Activated CD8-positive, alpha-beta T cell treated with anti-CD3 and anti-CD28 coated beads for 36 hours (primary cell): ENCODE measurements around the gene FRMD4A. TPM values are rescaled to one million over a fixed set of nuclear protein-coding genes. Genes with fewer than 3 reads are reported as not detected.
"Not testable (repeated sequence)": the region's sequence is repeated elsewhere in the genome, so short reads cannot be mapped to it uniquely, and the experiment has no call there.

Experiments used
- ATAC-seq: fragments of 200-7000 bp; cut with Tn5 transposase; one replicate; pipeline ENCODE4 v1.10.0; 2021; ENCODE audit warnings: mild to moderate bottlenecking, moderate library complexity
- CTCF ChIA-PET: fragments of 350-600 bp; sonication (Branson Sonifier 250); formaldehyde crosslinking; loops from one replicate; lab custom pipeline; 2021; ENCODE audit warnings: antibody characterized with exemption; lab: Charles Lee
- POLR2A ChIA-PET: fragments of 350-600 bp; sonication (Branson Sonifier 250); formaldehyde crosslinking; loops from one replicate; lab custom pipeline; 2021; ENCODE audit warnings: antibody characterized with exemption; lab: Charles Lee
- DNase-seq: peaks from one replicate; pipeline ENCODE4 v3.0.0-alpha.2; 2020
- H3K27ac Mint-ChIP-seq: one replicate; pipeline ENCODE4 v1.8.0; 2021; ENCODE audit warnings: mild to moderate bottlenecking, mixed read lengths
- H3K27me3 Mint-ChIP-seq: one replicate; pipeline ENCODE4 v1.8.0; 2021; ENCODE audit warnings: mixed read lengths
- H3K36me3 Mint-ChIP-seq: one replicate; pipeline ENCODE4 v1.8.0; 2021; ENCODE audit warnings: low read depth, mixed read lengths
- H3K4me1 Mint-ChIP-seq: one replicate; pipeline ENCODE4 v1.8.0; 2021; ENCODE audit warnings: low read depth, mixed read lengths
- H3K4me3 Mint-ChIP-seq: one replicate; pipeline ENCODE4 v1.8.0; 2021; ENCODE audit warnings: mild to moderate bottlenecking, moderate library complexity, mixed read lengths
- H3K9me3 Mint-ChIP-seq: one replicate; pipeline ENCODE4 v1.8.0; 2021; ENCODE audit warnings: mixed read lengths
- CTCF ChIP-seq: fragments of 200-600 bp; IDR thresholded peaks from one replicate; pipeline ENCODE4 v1.8.0; 2022; ENCODE audit warnings: antibody characterized with exemption, mild to moderate bottlenecking
- intact Hi-C: fragments of 100-400 bp; cut with micrococcal nuclease; formaldehyde crosslinking; loops from one replicate; pipeline ENCODE4 v1.10.0; 2022
- total RNA-seq, 2 experiments: library from RNA; stranded (reverse); gene quantifications; one replicate each; pipeline ENCODE4 v1.2.3, GENCODE V29; 2021

The FRMD4A gene
- total RNA-seq, 2 experiments from 2014 or later, result 2.1 to 2.8 TPM

- no peak for TF ChIP-seq CTCF
- Mint-ChIP-seq H3K36me3 (no peaks in the 10 kb centered on the region), H3K27ac (no peak overlapping the region), H3K4me3 (no peak overlapping the region), H3K4me1 (peaks cover 26% of the 10 kb centered on the region), H3K27me3 (peaks cover 1% of the 10 kb centered on the region), H3K9me3 (peaks cover 4% of the 10 kb centered on the region)
- ChIA-PET POLR2A (no interaction called here), CTCF (interaction anchor here (1.0 to 1.4 kb wide), 2 partner anchors 57 to 61 kb away, joined by 3 read pairs; no protein-coding TSS in a partner anchor)
- no peak for DNase-seq
- no peak for ATAC-seq
- intact Hi-C loops, result no loop called here
These were observed 614.3 kb downstream of the FRMD4A start for GRCh38 chr10:13716081-13717071.

- H3K27me3 Mint-ChIP-seq, H3K27ac Mint-ChIP-seq, DNase-seq, H3K36me3 Mint-ChIP-seq, H3K4me3 Mint-ChIP-seq, H3K9me3 Mint-ChIP-seq, intact Hi-C loops, POLR2A ChIA-PET, ATAC-seq: not testable (repeated sequence)
- peaks cover 26% of the 10 kb centered on the region for H3K4me1 Mint-ChIP-seq
- CTCF ChIA-PET, result interaction anchor here (1.4 kb wide), 1 partner anchor 56 kb away, joined by 3 read pairs; no protein-coding TSS in a partner anchor
These were observed 615.1 kb downstream of the FRMD4A start for GRCh38 chr10:13715596-13715995.

GRCh38 chr10:13715100-13715499, 615.6 kb downstream of the FRMD4A start:
- Mint-ChIP-seq H3K36me3 (no peaks in the 10 kb centered on the region), H3K27ac (no peak overlapping the region), H3K4me3 (no peak overlapping the region), H3K9me3 (no peaks in the 10 kb centered on the region), H3K27me3 (no peaks in the 10 kb centered on the region), H3K4me1 (peaks cover 26% of the 10 kb centered on the region)
- no peak for TF ChIP-seq CTCF
- ChIA-PET POLR2A (no interaction called here), CTCF (no interaction called here)
- no peak for DNase-seq
- no peak for ATAC-seq
- intact Hi-C loops, result no loop called here

GRCh38 chr10:13712837-13713581, 617.7 kb downstream of the FRMD4A start:
- ATAC-seq (peak; percentile 97), DNase-seq (peak; percentile 83)
- no peak for TF ChIP-seq CTCF
- ChIA-PET POLR2A (no interaction called here), CTCF (interaction anchor here (0.9 kb wide), 1 partner anchor 53 kb away, joined by 3 read pairs; no protein-coding TSS in a partner anchor)
- Mint-ChIP-seq H3K27me3 (peaks cover 5% of the 10 kb centered on the region), H3K27ac (peak overlapping the region; percentile 41), H3K36me3 (no peaks in the 10 kb centered on the region), H3K4me3 (no peak overlapping the region), H3K4me1 (peaks cover 17% of the 10 kb centered on the region), H3K9me3 (no peaks in the 10 kb centered on the region)
- intact Hi-C loops, result no loop called here

- DNase-seq (no peak), ATAC-seq (no peak)
- POLR2A ChIA-PET, result no interaction called here
- Mint-ChIP-seq H3K4me1 (peaks cover 17% of the 10 kb centered on the region), H3K36me3 (no peaks in the 10 kb centered on the region), H3K27ac (peak overlapping the region; percentile 41), H3K9me3 (no peaks in the 10 kb centered on the region), H3K4me3 (no peak overlapping the region), H3K27me3 (peaks cover 10% of the 10 kb centered on the region)
- intact Hi-C loops, result no loop called here
- CTCF ChIA-PET, result interaction anchor here (0.9 kb wide), 1 partner anchor 53 kb away, joined by 3 read pairs; no protein-coding TSS in a partner anchor
- no peak for TF ChIP-seq CTCF
These were observed 618.3 kb downstream of the FRMD4A start for GRCh38 chr10:13712476-13712836.
